Left cardiac atrium (tissue), 4 donors: ENCODE measurements around the gene SPATA25. TPM values are rescaled to one million over a fixed set of nuclear protein-coding genes. Genes with fewer than 3 reads are reported as not detected.

Experiments used
- ATAC-seq, 2 donors: fragments of 200-7000 bp; cut with Tn5 transposase; one replicate each; pipeline ENCODE4 v1.9.1; 2020; ENCODE audit warnings: mild to moderate bottlenecking in 2 of 2, moderate library complexity in 2 of 2
- DNase-seq: peaks from one replicate; pipeline ENCODE4 v3.0.0-alpha.2; 2020
- intact Hi-C, 2 donors: fragments of 100-400 bp; cut with DNase I; formaldehyde crosslinking; loops; one replicate each; pipeline versions ENCODE4 v1.14.1 to v1.15.1; 2022 to 2023
- total RNA-seq, 2 donors: library from RNA; stranded (reverse); fragmentation: NEBNext Ultra II Directional; extraction: Animal tissue kit (Norgen Biotek cat#: 25700); gene quantifications; one replicate each; pipeline ENCODE4 v1.2.1, GENCODE V29; 2021
- donor health status: DM: no; HTN: yes; CAD: no.
- donor health status: DM: no; HTN: yes; CAD: no; lungs with severe emphysema.
- donor health status: DM: yes; HTN: yes; CAD: no.
- donor health status: Dilated cardiomyopathy.

The SPATA25 gene
- total RNA-seq, 2 donors from 2014 or later = 1.6 to 2.2 TPM

- DNase-seq (no peak), ATAC-seq (no peak)
- intact Hi-C loops = no loop called here
Measured at GRCh38 chr20:45852326-45852725, 35.1 kb downstream of the SPATA25 start.

DNA sequence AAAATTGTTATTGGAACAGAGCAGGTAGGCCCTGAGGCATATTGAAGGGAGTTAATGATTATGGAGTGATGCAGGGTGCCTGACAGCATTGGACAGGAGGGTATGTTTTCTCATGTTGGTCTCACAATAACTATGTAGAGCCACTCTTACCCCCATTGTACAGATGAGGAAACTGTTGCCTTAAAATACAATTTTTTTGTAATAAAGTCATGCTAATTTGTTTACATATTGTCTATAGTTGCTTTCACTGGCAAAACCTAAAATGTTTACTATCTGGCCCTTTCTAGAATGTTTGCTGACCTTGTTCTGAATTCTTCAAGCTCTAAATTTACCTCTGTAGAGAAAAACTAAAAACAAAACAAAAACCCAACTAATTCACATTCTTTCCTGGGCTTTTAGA lies 35.9 kb downstream of the SPATA25 start:
- ATAC-seq (no peak), DNase-seq (no peak)
- intact Hi-C loops = no loop called here

- intact Hi-C loops = no loop called here
- ATAC-seq (peak in 1 of 2 donors; percentile 10), DNase-seq (no peak)
Measured at GRCh38 chr20:45850926-45851325, 36.5 kb downstream of the SPATA25 start.

DNA sequence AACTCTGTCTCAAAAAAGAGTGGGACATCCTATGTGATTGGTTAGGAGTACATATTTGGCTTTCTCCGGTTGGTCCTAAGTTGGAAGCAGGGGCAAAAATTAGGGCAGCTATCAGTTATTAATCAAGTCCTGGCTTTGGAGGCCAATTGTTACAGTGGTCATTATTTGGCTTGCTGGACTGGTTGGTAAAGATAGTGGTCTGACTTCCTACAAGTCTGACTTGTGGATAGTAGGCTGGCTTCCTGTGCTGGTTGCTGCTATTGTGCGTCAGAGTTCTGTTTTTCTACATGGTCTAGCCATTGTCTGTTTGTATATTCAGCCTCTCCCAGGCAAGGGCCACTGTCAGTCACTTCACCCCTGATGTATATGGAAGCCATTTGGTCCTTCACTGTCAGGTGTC lies 37.2 kb downstream of the SPATA25 start:
- ATAC-seq = no peak

DNA sequence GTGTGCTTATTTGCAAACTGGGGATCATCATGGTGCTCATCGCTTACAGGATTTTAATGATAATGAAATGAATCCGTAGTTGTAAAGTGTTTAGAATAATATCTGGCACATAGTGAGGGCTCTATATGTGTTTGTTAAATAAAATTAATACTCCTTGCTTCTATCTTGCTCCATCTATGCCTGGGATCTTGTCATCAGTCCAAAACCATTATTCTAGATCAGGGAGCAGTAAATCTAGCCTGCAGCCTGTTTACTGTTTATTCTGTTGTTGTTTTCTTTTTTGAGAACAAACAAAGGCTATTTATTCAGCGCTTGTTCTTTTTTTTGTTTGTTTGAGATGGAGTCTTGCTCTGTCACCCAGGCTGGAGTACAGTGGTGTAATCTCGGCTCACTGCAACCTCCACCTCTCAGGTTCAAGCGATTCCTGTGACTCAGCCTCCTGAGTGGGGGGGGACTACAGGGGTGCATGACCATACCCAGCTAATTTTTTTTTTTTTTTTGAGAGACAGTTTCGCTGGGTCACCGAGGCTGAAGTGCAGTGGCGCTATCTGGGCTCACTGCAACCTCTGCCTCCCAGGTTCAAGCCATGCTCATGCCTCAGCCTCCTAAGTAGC lies 38.3 kb downstream of the SPATA25 start:
- intact Hi-C loops = no loop called here
- no peak for DNase-seq
- ATAC-seq = no peak

More for the DNA sequence above, 37.2 kb downstream of the SPATA25 start:
- no peak for DNase-seq
- intact Hi-C loops = no loop called here

GRCh38 chr20:45848421-45848820 lies 39.0 kb downstream of the SPATA25 start:
- no peak for DNase-seq
- intact Hi-C loops = no loop called here

GRCh38 chr20:45845452-45845851 lies 42.0 kb downstream of the SPATA25 start:
- ATAC-seq = no peak
- no peak for DNase-seq

More at GRCh38 chr20:45848421-45848820, 39.0 kb downstream of the SPATA25 start:
- ATAC-seq = no peak

GRCh38 chr20:45843506-45843905 lies 43.9 kb downstream of the SPATA25 start:
- intact Hi-C loops = no loop called here
- no peak for DNase-seq
- no peak for ATAC-seq

More at GRCh38 chr20:45845452-45845851, 42.0 kb downstream of the SPATA25 start:
- intact Hi-C loops = no loop called here

DNA sequence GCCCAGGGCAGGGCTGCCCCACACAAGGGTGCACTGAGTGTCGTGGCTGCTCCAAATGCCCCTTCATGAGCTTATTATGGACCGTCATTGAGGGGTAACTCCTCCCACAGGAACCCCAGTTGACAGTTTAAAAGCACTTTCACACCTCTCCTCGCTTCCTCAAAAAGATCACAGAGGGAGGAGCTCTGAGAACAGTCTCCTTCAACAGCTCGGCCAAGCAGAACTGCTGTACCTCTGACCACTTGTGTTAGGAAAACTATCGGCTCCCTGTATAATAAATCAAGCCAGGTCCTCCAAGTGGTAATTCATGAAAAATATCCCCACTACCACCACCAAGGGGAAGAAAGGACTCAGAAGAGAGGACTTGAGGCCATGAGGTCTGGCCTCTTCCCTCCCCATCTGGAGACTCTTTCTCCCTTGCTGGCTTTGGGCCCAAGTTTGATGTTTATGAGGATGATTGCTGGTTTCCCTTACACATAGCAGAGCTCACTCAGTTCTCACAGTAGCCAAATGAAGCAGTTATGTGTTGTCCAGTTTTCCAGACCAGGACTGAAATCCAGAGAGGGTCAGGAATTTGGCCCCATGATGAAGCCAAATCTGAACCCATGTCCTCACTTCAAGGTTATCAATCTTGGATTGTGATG lies 45.1 kb downstream of the SPATA25 start:
- intact Hi-C loops = no loop called here
- ATAC-seq (peak; percentile 29 to 56), DNase-seq (no peak)

DNA sequence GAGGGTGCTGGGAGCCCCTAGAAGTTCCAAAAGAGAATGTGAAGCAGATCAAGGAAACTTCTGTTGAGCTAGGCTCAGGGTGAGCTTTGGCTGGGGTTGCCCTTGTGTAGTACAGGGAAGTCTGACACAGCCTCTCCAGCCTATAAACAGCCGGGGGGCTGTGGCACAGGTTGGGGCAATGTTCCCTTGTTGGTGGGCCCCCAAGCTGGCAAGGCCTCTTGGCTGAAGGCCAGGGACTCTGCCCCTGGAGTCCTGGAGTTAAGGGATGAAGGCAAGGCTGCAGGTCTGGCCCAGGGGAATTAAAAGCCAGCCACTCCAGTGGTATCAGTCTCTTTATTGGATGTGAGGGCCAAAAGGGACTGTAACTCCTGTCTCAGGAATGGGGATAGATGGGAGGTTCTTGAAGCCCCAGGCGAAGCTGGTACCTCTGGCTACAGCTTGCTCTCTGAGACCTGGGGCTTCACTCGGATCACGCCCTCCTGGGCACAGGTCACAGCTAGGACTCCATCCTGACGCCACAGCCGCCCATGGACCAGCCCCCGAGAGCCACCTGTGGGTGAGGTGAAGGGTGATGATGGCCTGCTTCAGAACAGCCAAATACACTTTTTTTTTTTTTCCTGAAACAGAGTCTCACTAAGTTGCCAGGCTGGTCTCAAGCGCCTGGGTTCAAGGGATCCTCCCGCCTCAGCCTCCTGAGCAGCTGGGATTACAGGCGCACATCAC lies 45.9 kb downstream of the SPATA25 start:
- ATAC-seq = peak in 1 of 2 donors; percentile 18
- intact Hi-C loops = no loop called here
- DNase-seq = no peak

GRCh38 chr20:45840700-45841198 lies 46.7 kb downstream of the SPATA25 start:
- DNase-seq (no peak), ATAC-seq (no peak)
- intact Hi-C loops = no loop called here

DNA sequence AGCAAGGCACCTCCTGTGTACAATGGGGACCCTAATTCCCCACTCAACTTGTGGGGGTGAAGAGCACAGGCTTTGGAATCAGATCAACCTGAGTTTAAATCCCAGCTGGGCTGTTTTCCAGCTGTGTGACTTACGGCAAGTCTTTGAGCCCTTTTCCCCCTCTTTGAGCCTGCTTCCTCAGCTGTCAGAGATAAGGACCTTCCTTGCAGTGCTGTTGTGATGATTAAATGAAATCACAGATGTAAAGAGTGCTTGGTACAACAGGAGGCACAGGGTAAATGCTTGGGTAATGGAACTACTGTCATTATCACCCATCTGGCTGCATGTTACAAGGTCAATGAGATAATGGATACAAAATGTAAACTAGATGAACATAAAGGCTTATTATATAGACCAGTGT lies 50.6 kb downstream of the SPATA25 start:
- no peak for ATAC-seq
- intact Hi-C loops = no loop called here
- DNase-seq = no peak

Other genes starting within 250 kb of the SPATA25 start
- not detected for gene WFDC11, start 217.4 kb downstream of the SPATA25 start, total RNA-seq
- not detected for gene WFDC13, start 185.6 kb downstream of the SPATA25 start, total RNA-seq
- not detected for gene WFDC10B, start 182.6 kb downstream of the SPATA25 start, total RNA-seq
- not detected for gene SPINT4, start 165.3 kb downstream of the SPATA25 start, total RNA-seq
- under 1 TPM in 1 of 2 donors, not detected in 1; 0.39 TPM for gene WFDC3, start 95.7 kb downstream of the SPATA25 start, total RNA-seq
- gene DNTTIP1, start 95.7 kb downstream of the SPATA25 start, total RNA-seq = 10 to 100 TPM; 18.2 to 18.9 TPM
- gene UBE2C, start 75.0 kb downstream of the SPATA25 start, total RNA-seq = 1 to 10 TPM in 1 of 2 donors, under 1 TPM in 1; 0.73 to 1.6 TPM
- gene TNNC2, start 60.3 kb downstream of the SPATA25 start, total RNA-seq = under 1 TPM in 1 of 2 donors, not detected in 1; 0.32 TPM
- 10 to 100 TPM; 23.2 to 30.2 TPM for gene SNX21, start 53.8 kb downstream of the SPATA25 start, total RNA-seq
- 10 to 100 TPM; 20.2 to 21.4 TPM for gene ACOT8, start 30.2 kb downstream of the SPATA25 start, total RNA-seq
- 1 to 10 TPM; 1.7 to 2.5 TPM for gene ZSWIM3, start 30.0 kb downstream of the SPATA25 start, total RNA-seq
- gene ZSWIM1, start 6.4 kb downstream of the SPATA25 start, total RNA-seq = 10 to 100 TPM; 10.7 to 11.5 TPM
- gene NEURL2, start 3.6 kb upstream of the SPATA25 start, total RNA-seq = 10 to 100 TPM in 1 of 2 donors, 1 to 10 TPM in 1; 6.0 to 11.1 TPM
- 100 to 1,000 TPM; 107 to 108 TPM for gene CTSA, start 3.7 kb upstream of the SPATA25 start, total RNA-seq
- 100 to 1,000 TPM in 1 of 2 donors, 10 to 100 TPM in 1; 86.4 to 397 TPM for gene PLTP, start 24.5 kb upstream of the SPATA25 start, total RNA-seq
- gene PCIF1, start 47.1 kb upstream of the SPATA25 start, total RNA-seq = 10 to 100 TPM; 23.1 to 27.6 TPM
- 1 to 10 TPM; 9.1 to 9.8 TPM for gene ZNF335, start 84.6 kb upstream of the SPATA25 start, total RNA-seq
- gene MMP9, start 121.3 kb upstream of the SPATA25 start, total RNA-seq = 1 to 10 TPM; 1.1 to 1.4 TPM
- gene SLC12A5, start 141.6 kb upstream of the SPATA25 start, total RNA-seq = 1 to 10 TPM; 2.6 to 3.2 TPM
- 10 to 100 TPM; 19.6 to 21.1 TPM for gene NCOA5, start 202.3 kb upstream of the SPATA25 start, total RNA-seq
- 10 to 100 TPM; 11.1 to 13.7 TPM for gene CD40, start 230.7 kb upstream of the SPATA25 start, total RNA-seq